ENCODE data around the gene TTC39C.

The TTC39C gene

DNA sequence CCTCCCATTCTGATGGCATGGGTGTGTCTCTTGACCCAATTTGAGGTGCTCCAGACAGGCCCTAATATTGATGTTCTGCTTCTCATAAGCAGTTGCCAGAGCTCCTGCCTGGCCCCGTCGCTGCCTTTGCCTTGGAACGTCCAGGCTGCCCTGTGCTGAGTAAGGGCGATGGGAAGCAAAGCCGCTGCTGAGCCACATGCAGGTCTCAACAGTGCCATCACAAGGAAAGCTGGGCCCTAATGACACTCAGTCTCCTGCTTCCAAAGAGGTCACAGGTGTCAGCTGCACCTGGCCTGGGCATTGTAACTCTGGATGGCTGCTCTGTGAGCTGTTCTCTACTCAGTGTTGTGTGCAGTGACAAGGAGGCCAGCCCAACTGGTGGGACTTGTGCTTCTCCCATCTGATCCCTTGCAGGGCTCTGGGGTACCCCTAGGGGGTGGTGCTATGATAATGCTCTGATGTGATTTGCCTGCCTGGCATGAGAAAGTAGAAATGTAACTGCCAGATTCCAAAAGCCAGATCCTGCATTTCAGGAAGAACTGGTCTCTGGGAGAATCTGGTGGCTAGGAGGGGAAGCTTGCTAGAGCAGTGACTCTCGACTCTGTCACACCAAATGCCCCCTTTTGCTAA, 8.7 kb downstream of the TTC39C start:
- Histone ChIP-seq H2AFZ (ENCODE audit: low read depth, low read length) (no peak overlapping the region), H3K27ac (ENCODE audit: low read length) (peak overlapping the region; percentile 6; the same call in 1 of the 2 replicates), H4K20me1 (ENCODE audit: insufficient read depth, low read length) (peaks cover 77% of the 10 kb centered on the region), H3K27me3 (ENCODE audit: insufficient read depth, low read length, poor library complexity) (no peaks in the 10 kb centered on the region), H3K9ac (ENCODE audit: low read depth, low read length) (no peak overlapping the region), H3K4me2 (ENCODE audit: insufficient read depth, low read length) (no peak overlapping the region), H3K9me3 (ENCODE audit: insufficient read depth, low read length, severe bottlenecking) (no peaks in the 10 kb centered on the region), H3K4me1 (ENCODE audit: insufficient read depth, low read length) (peaks cover 41% of the 10 kb centered on the region), H3K4me3 (ENCODE audit: low read depth in 1 of 2, low read length in 2 of 2) (no peak overlapping the region), H3K79me2 (ENCODE audit: insufficient read depth, low read length) (peaks cover 87% of the 10 kb centered on the region), H3K36me3 (ENCODE audit: insufficient read depth, low read length) (peaks cover 20% of the 10 kb centered on the region)
- DNase-seq (peak; percentile 27), ATAC-seq (ENCODE audit: insufficient read depth, low read depth) (no peak)
- TF ChIP-seq EZH2 (IDR thresholded peaks at IDR 0.05; ENCODE audit: borderline replicate concordance, low read depth, low read length, severe bottlenecking) (no peak), CTCF (IDR thresholded peaks at IDR 0.05; ENCODE audit: borderline replicate concordance, extremely low read depth, low read length, poor library complexity, severe bottlenecking) (peak; percentile 39)

- H3K4me3 ChIP-seq (ENCODE audit: low read depth in 1 of 2, low read length in 2 of 2) = no peak overlapping the region
- H2AFZ ChIP-seq (ENCODE audit: low read depth, low read length) = no peak overlapping the region
- no peak overlapping the region for H3K9ac ChIP-seq (ENCODE audit: low read depth, low read length)
- H3K4me2 ChIP-seq (ENCODE audit: insufficient read depth, low read length) = no peak overlapping the region
- TF ChIP-seq EZH2 (IDR thresholded peaks at IDR 0.05; ENCODE audit: borderline replicate concordance, low read depth, low read length, severe bottlenecking) (no peak), CTCF (IDR thresholded peaks at IDR 0.05; ENCODE audit: borderline replicate concordance, extremely low read depth, low read length, poor library complexity, severe bottlenecking) (no peak)
- peaks cover 68% of the 10 kb centered on the region for H4K20me1 ChIP-seq (ENCODE audit: insufficient read depth, low read length)
- ATAC-seq (ENCODE audit: insufficient read depth, low read depth) = no peak
- H3K9me3 ChIP-seq (ENCODE audit: insufficient read depth, low read length, severe bottlenecking) = no peaks in the 10 kb centered on the region
- peaks cover 30% of the 10 kb centered on the region for H3K4me1 ChIP-seq (ENCODE audit: insufficient read depth, low read length)
- no peaks in the 10 kb centered on the region for H3K27me3 ChIP-seq (ENCODE audit: insufficient read depth, low read length, poor library complexity)
- H3K36me3 ChIP-seq (ENCODE audit: insufficient read depth, low read length) = peaks cover 20% of the 10 kb centered on the region
- H3K79me2 ChIP-seq (ENCODE audit: insufficient read depth, low read length) = peaks cover 87% of the 10 kb centered on the region
- no peak for DNase-seq
- no peak overlapping the region for H3K27ac ChIP-seq (ENCODE audit: low read length)
Measured at GRCh38 chr18:24024425-24024824, 9.9 kb downstream of the TTC39C start.

- Histone ChIP-seq H3K27me3 (ENCODE audit: insufficient read depth, low read length, poor library complexity) (no peaks in the 10 kb centered on the region), H3K4me3 (ENCODE audit: low read depth in 1 of 2, low read length in 2 of 2) (no peak overlapping the region), H3K9me3 (ENCODE audit: insufficient read depth, low read length, severe bottlenecking) (no peaks in the 10 kb centered on the region), H3K79me2 (ENCODE audit: insufficient read depth, low read length) (peaks cover 89% of the 10 kb centered on the region), H2AFZ (ENCODE audit: low read depth, low read length) (no peak overlapping the region), H3K9ac (ENCODE audit: low read depth, low read length) (no peak overlapping the region), H4K20me1 (ENCODE audit: insufficient read depth, low read length) (peaks cover 62% of the 10 kb centered on the region), H3K4me1 (ENCODE audit: insufficient read depth, low read length) (peaks cover 10% of the 10 kb centered on the region), H3K27ac (ENCODE audit: low read length) (no peak overlapping the region), H3K36me3 (ENCODE audit: insufficient read depth, low read length) (peaks cover 14% of the 10 kb centered on the region), H3K4me2 (ENCODE audit: insufficient read depth, low read length) (no peak overlapping the region)
- ATAC-seq (ENCODE audit: insufficient read depth, low read depth) (no peak), DNase-seq (no peak)
- TF ChIP-seq EZH2 (IDR thresholded peaks at IDR 0.05; ENCODE audit: borderline replicate concordance, low read depth, low read length, severe bottlenecking) (no peak), CTCF (IDR thresholded peaks at IDR 0.05; ENCODE audit: borderline replicate concordance, extremely low read depth, low read length, poor library complexity, severe bottlenecking) (no peak)
Measured at GRCh38 chr18:24026457-24026856, 11.9 kb downstream of the TTC39C start.

Measured in DND-41 (cell line).